Measurements from ENCODE around the gene PSG7.
"Not testable (repeated sequence)": the region's sequence is repeated elsewhere in the genome, so short reads cannot be mapped to it uniquely, and the experiment has no call there.

GRCh38 chr19:42900561-42900960 lies 36.4 kb downstream of the PSG7 start:
- TF ChIP-seq, protein P1, sequence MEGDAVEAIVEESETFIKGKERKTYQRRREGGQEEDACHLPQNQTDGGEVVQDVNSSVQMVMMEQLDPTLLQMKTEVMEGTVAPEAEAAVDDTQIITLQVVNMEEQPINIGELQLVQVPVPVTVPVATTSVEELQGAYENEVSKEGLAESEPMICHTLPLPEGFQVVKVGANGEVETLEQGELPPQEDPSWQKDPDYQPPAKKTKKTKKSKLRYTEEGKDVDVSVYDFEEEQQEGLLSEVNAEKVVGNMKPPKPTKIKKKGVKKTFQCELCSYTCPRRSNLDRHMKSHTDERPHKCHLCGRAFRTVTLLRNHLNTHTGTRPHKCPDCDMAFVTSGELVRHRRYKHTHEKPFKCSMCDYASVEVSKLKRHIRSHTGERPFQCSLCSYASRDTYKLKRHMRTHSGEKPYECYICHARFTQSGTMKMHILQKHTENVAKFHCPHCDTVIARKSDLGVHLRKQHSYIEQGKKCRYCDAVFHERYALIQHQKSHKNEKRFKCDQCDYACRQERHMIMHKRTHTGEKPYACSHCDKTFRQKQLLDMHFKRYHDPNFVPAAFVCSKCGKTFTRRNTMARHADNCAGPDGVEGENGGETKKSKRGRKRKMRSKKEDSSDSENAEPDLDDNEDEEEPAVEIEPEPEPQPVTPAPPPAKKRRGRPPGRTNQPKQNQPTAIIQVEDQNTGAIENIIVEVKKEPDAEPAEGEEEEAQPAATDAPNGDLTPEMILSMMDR (IDR thresholded peaks at IDR 0.05; ENCODE audit: insufficient read depth, low read length, poor library complexity, severe bottlenecking), result not testable (repeated sequence)
- TF ChIP-seq EZH2phosphoT487 (conservative IDR thresholded peaks at IDR 0.05; ENCODE audit: low read length), result not testable (repeated sequence)

Measured in SU-DHL-6 (cell line).